Hepatocyte (in vitro differentiated cells): ENCODE results near the gene TMOD2.
"Not testable (repeated sequence)": the region's sequence is repeated elsewhere in the genome, so short reads cannot be mapped to it uniquely, and the experiment has no call there.

Experiments used
- EZH2 ChIP-seq: fragments of 200-600 bp; sonication (generic); IDR thresholded peaks from 2 replicates; pipeline ENCODE4 v1.6.1; 2016; ENCODE audit warnings: antibody characterized with exemption, mild to moderate bottlenecking, borderline replicate concordance
- EZH2phosphoT487 ChIP-seq: fragments of 200-600 bp; sonication (generic); IDR thresholded peaks from one replicate; pipeline ENCODE4 v1.6.1; 2018; ENCODE audit warnings: antibody characterized with exemption, mild to moderate bottlenecking, low read depth, moderate library complexity; ENCODE audit not compliant: unreplicated experiment, severe bottlenecking

DNA sequence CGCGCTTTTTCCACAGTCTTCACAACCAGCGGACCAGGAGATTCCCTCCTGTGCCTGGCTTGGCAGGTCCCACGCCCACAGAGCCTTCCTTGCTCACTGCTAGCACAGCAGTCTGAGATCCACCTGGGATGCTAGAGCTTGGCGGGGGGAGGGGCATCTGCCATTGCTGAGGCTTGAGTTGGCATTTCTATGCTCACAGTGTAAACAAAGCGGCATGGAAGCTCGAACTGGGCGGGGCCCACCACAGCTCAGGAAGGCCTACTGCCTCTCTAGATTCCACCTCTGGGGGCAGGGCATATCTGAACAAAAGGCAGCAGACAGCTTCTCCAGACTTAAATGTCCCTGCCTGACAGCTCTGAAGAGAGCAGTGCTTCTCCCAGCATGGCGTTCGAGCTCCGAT lies 35.7 kb downstream of the TMOD2 start:
- not testable (repeated sequence) for TF ChIP-seq EZH2phosphoT487, EZH2
